CD4-positive, alpha-beta T cell (primary cell): ENCODE data around the gene MAP3K14. TPM values are rescaled to one million over a fixed set of nuclear protein-coding genes. Genes with fewer than 3 reads are reported as not detected.

ENCODE experiments used
- ATAC-seq: fragments of 200-7000 bp; cut with Tn5 transposase; one replicate; pipeline ENCODE4 v1.10.0; 2022; ENCODE audit warnings: mild to moderate bottlenecking; ENCODE audit not compliant: poor library complexity
- CTCF ChIA-PET: fragments of 350-600 bp; sonication (Branson Sonifier 250); formaldehyde crosslinking; loops from one replicate; lab custom pipeline; 2021; ENCODE audit warnings: antibody characterized with exemption, inconsistent platforms; lab: Charles Lee
- POLR2A ChIA-PET: fragments of 350-600 bp; sonication (Branson Sonifier 250); formaldehyde crosslinking; loops from one replicate; lab custom pipeline; 2021; ENCODE audit warnings: antibody characterized with exemption, inconsistent platforms; lab: Charles Lee
- DNase-seq, 14 experiments: peaks; one replicate each; pipeline ENCODE4 v3.0.0-alpha.2; 2013 to 2020; ENCODE audit warnings: mixed read lengths in 2 of 14
- H3K27ac ChIP-seq, 2 donors: one replicate each; pipeline versions ENCODE4 v1.5.1 to v1.7.0; 2013; ENCODE audit warnings: low read length in 2 of 2, low read depth in 1 of 2, mild to moderate bottlenecking in 1 of 2
- H3K27me3 ChIP-seq, 2 experiments: 1 replicate in 1 of 2; 2 replicates in 1 of 2; pipeline versions ENCODE4 v1.6.1 to v1.7.0; 2013; ENCODE audit warnings: low read length in 2 of 2, control low read depth in 1 of 2, mild to moderate bottlenecking in 1 of 2, moderate library complexity in 1 of 2; ENCODE audit not compliant: insufficient read depth in 2 of 2, control insufficient read depth in 1 of 2
- H3K36me3 ChIP-seq: one replicate; pipeline ENCODE4 v1.6.1; 2013; ENCODE audit warnings: low read length, control low read depth; ENCODE audit not compliant: insufficient read depth
- H3K4me1 ChIP-seq: one replicate; pipeline ENCODE4 v1.6.1; 2013; ENCODE audit warnings: low read length, control low read depth; ENCODE audit not compliant: insufficient read depth
- H3K4me3 ChIP-seq: one replicate; pipeline ENCODE4 v1.5.1; 2013; ENCODE audit warnings: mild to moderate bottlenecking, low read length, moderate library complexity
- H3K9me3 ChIP-seq, 2 experiments: 1 replicate in 1 of 2; 2 replicates in 1 of 2; pipeline versions ENCODE4 v1.6.1 to v1.7.0; 2013; ENCODE audit warnings: low read length in 2 of 2, mild to moderate bottlenecking in 2 of 2, control low read depth in 1 of 2, moderate library complexity in 1 of 2; ENCODE audit not compliant: control insufficient read depth in 1 of 2, insufficient read depth in 1 of 2
- H3K27ac Mint-ChIP-seq: one replicate; pipeline ENCODE4 v1.8.0; 2020; ENCODE audit warnings: mixed read lengths
- H3K27me3 Mint-ChIP-seq: one replicate; pipeline ENCODE4 v1.8.0; 2021; ENCODE audit warnings: mixed read lengths
- H3K36me3 Mint-ChIP-seq: one replicate; pipeline ENCODE4 v1.8.0; 2021; ENCODE audit warnings: low read depth, mixed read lengths
- H3K4me1 Mint-ChIP-seq: one replicate; pipeline ENCODE4 v1.8.0; 2021; ENCODE audit warnings: low read depth, mixed read lengths
- H3K4me3 Mint-ChIP-seq: one replicate; pipeline ENCODE4 v1.8.0; 2020; ENCODE audit warnings: mild to moderate bottlenecking, mixed read lengths
- H3K9me3 Mint-ChIP-seq: one replicate; pipeline ENCODE4 v1.8.0; 2020; ENCODE audit warnings: mixed read lengths
- intact Hi-C, 2 experiments: fragments of 100-400 bp; cut with DNase I in 1 of 2; cut with micrococcal nuclease in 1 of 2; formaldehyde crosslinking; loops; one replicate each; pipeline versions ENCODE4 v1.15.1 to v1.9.0; 2023 to 2025; cut with DNase I, micrococcal nuclease
- total RNA-seq, 174 experiments: library from RNA in 2 of 174; stranded (reverse) in 2 of 174; gene quantifications; one replicate each; pipeline ENCODE4 v1.2.3 and lab custom pipeline; 2021 to 2026
- TF ChIP-seq, protein P1 (sequence below): fragments of 200-600 bp; IDR thresholded peaks from one replicate; pipeline ENCODE4 v1.8.0; 2022; ENCODE audit warnings: antibody characterized with exemption, mild to moderate bottlenecking

MAP3K14 gene
- total RNA-seq, 2 experiments from 2014 or later = 41.4 to 46.5 TPM

GRCh38 chr17:45225051-45225700 is 91.6 kb downstream of the MAP3K14 start:
- ChIA-PET CTCF (interaction anchor here (0.8 to 4.9 kb wide), 9 partner anchors 10 to 176 kb away, joined by 3 to 47 read pairs (median 6); partner anchors contain the start of genes ACBD4 and HEXIM1), POLR2A (interaction anchor here (0.9 to 16.4 kb wide), 17 partner anchors 4 to 184 kb away, joined by 3 to 346 read pairs (median 10); partner anchors contain the start of genes ACBD4, FMNL1, HEXIM1 and HEXIM2)
- no peaks in the 10 kb centered on the region for H3K27me3 Mint-ChIP-seq
- ATAC-seq (no peak), DNase-seq (peak in 11 of 14 experiments; percentile 38 to 75 (median 59))
- H3K27ac Mint-ChIP-seq = peak overlapping the region; percentile 100
- peak overlapping the region; percentile 98 to 99 for H3K27ac ChIP-seq
- peaks cover 7% of the 10 kb centered on the region for H3K36me3 ChIP-seq
- peak overlapping the region; percentile 95 for H3K4me3 Mint-ChIP-seq
- H3K4me1 ChIP-seq = peaks cover 81% of the 10 kb centered on the region
- H3K4me3 ChIP-seq = peak overlapping the region; percentile 99
- TF ChIP-seq, protein P1, sequence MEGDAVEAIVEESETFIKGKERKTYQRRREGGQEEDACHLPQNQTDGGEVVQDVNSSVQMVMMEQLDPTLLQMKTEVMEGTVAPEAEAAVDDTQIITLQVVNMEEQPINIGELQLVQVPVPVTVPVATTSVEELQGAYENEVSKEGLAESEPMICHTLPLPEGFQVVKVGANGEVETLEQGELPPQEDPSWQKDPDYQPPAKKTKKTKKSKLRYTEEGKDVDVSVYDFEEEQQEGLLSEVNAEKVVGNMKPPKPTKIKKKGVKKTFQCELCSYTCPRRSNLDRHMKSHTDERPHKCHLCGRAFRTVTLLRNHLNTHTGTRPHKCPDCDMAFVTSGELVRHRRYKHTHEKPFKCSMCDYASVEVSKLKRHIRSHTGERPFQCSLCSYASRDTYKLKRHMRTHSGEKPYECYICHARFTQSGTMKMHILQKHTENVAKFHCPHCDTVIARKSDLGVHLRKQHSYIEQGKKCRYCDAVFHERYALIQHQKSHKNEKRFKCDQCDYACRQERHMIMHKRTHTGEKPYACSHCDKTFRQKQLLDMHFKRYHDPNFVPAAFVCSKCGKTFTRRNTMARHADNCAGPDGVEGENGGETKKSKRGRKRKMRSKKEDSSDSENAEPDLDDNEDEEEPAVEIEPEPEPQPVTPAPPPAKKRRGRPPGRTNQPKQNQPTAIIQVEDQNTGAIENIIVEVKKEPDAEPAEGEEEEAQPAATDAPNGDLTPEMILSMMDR = no peak
- H3K27me3 ChIP-seq = no peaks in the 10 kb centered on the region
- no peaks in the 10 kb centered on the region for H3K9me3 ChIP-seq
- peaks cover 61% of the 10 kb centered on the region for H3K36me3 Mint-ChIP-seq
- H3K9me3 Mint-ChIP-seq = no peaks in the 10 kb centered on the region
- H3K4me1 Mint-ChIP-seq = peaks cover 67% of the 10 kb centered on the region
- intact Hi-C loops = loop anchor here (5.0 kb wide), 3 partner anchors 37 to 357 kb away; partner anchors contain the start of genes MAP3K14 (in 1 of the 2) and SPATA32 (in 1 of the 2)

- TF ChIP-seq, protein P1 = no peak
- H3K4me3 ChIP-seq = peak overlapping the region; percentile 99
- ChIA-PET POLR2A (interaction anchor here (2.7 to 16.4 kb wide), 6 partner anchors 7 to 87 kb away, joined by 19 to 346 read pairs (median 86); partner anchors contain the start of genes HEXIM1 and HEXIM2), CTCF (interaction anchor here (1.2 to 4.9 kb wide), 3 partner anchors 11 to 75 kb away, joined by 3 to 47 read pairs (median 17); partner anchors contain the start of gene HEXIM1)
- peak overlapping the region; percentile 98 to 99 for H3K27ac ChIP-seq
- no peaks in the 10 kb centered on the region for H3K9me3 ChIP-seq
- DNase-seq (peak in 7 of 14 experiments; percentile 16 to 58 (median 53)), ATAC-seq (no peak)
- peaks cover 67% of the 10 kb centered on the region for H3K4me1 Mint-ChIP-seq
- H3K36me3 Mint-ChIP-seq = peaks cover 66% of the 10 kb centered on the region
- H3K27me3 Mint-ChIP-seq = no peaks in the 10 kb centered on the region
- H3K4me3 Mint-ChIP-seq = peak overlapping the region; percentile 95
- intact Hi-C loops = loop anchor here (5.0 kb wide), 4 partner anchors 38 to 363 kb away; partner anchors contain the start of genes MAP3K14 (in 1 of the 2) and SPATA32 (in 1 of the 2)
- no peaks in the 10 kb centered on the region for H3K9me3 Mint-ChIP-seq
- H3K4me1 ChIP-seq = peaks cover 81% of the 10 kb centered on the region
- peaks cover 9% of the 10 kb centered on the region for H3K36me3 ChIP-seq
- H3K27ac Mint-ChIP-seq = peak overlapping the region; percentile 100
- H3K27me3 ChIP-seq = no peaks in the 10 kb centered on the region
Measured at GRCh38 chr17:45224671-45225050, 92.2 kb downstream of the MAP3K14 start.
